Fibroblast of peridontal ligament (primary cell): ENCODE measurements around the gene MRPL14.

Experiments
- DNase-seq: peaks from one replicate; pipeline ENCODE4 v3.0.0-alpha.2; 2010; ENCODE audit errors: extremely low read depth

MRPL14 gene

GRCh38 chr6:44080561-44081521 lies 46.4 kb downstream of the MRPL14 start:
- no peak for DNase-seq

GRCh38 chr6:44079672-44080071 lies 47.6 kb downstream of the MRPL14 start:
- DNase-seq: no peak

- peak; percentile 77 for DNase-seq
These were observed 48.2 kb downstream of the MRPL14 start for GRCh38 chr6:44078827-44079671.

- DNase-seq: no peak
These were observed 48.9 kb downstream of the MRPL14 start for GRCh38 chr6:44078219-44078826.

- DNase-seq: no peak
These were observed 49.9 kb downstream of the MRPL14 start for GRCh38 chr6:44077214-44077946.

- DNase-seq: no peak
These were observed 50.7 kb downstream of the MRPL14 start for GRCh38 chr6:44076356-44077213.

- no peak for DNase-seq
These were observed 51.5 kb downstream of the MRPL14 start for GRCh38 chr6:44075647-44076355.

- no peak for DNase-seq
These were observed 52.2 kb downstream of the MRPL14 start for GRCh38 chr6:44074813-44075646.

- DNase-seq: peak; percentile 85
These were observed 52.8 kb downstream of the MRPL14 start for GRCh38 chr6:44074439-44074812.

GRCh38 chr6:44073612-44074438 lies 53.4 kb downstream of the MRPL14 start:
- peak; percentile 42 for DNase-seq

GRCh38 chr6:44072959-44073611 lies 54.2 kb downstream of the MRPL14 start:
- DNase-seq: peak; percentile 73

GRCh38 chr6:44072452-44072958 lies 54.7 kb downstream of the MRPL14 start:
- DNase-seq: no peak

GRCh38 chr6:44071670-44072451 lies 55.4 kb downstream of the MRPL14 start:
- DNase-seq: peak; percentile 98

GRCh38 chr6:44068607-44069296 lies 58.5 kb downstream of the MRPL14 start:
- DNase-seq: no peak

GRCh38 chr6:44067173-44068139 lies 59.8 kb downstream of the MRPL14 start:
- DNase-seq: no peak
